Keratinocyte (primary cell): Measurements from ENCODE around the gene PRSS21.

ENCODE experiments used
- CTCF ChIP-seq, 3 experiments: IDR thresholded peaks in 1 of 3; conservative IDR thresholded peaks in 1 of 3; optimal IDR thresholded peaks in 1 of 3; 2 replicates in 2 of 3; 3 replicates in 1 of 3; pipeline versions ENCODE3 to v1.5.1; 2011; ENCODE audit warnings: low read length in 3 of 3, mild to moderate bottlenecking in 3 of 3, moderate library complexity in 2 of 3, control low read depth in 1 of 3, inconsistent platforms in 1 of 3; ENCODE audit not compliant: insufficient read depth in 2 of 3; ENCODE audit errors: extremely low read depth in 1 of 3
- EZH2 ChIP-seq: IDR thresholded peaks from one replicate; pipeline ENCODE4 v1.6.1; 2012; ENCODE audit warnings: inconsistent platforms, mild to moderate bottlenecking, low read length, moderate library complexity

DNA sequence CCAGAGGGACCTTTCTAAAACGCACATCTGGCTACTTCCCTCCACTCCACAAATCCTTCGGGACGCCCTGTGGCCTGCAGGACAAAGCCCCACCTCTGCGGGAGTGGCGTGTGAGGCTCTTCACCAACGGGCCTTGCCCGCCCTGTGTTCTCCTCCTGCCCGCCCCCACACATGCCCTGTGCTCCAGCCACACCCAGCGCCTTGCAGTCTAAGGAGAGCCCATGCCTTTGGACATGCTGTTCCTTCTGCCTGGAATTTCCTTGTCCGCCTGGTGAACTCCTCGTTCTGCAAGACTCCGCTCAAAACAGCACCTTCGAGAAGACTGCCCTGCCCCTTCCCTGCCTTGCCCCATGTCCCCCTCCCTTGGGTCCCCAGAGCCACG lies 47.4 kb upstream of the PRSS21 start:
- TF ChIP-seq CTCF (optimal IDR thresholded peaks at IDR 0.05 in 1 of 3, IDR thresholded peaks at IDR 0.05 in 1 of 3, conservative IDR thresholded peaks at IDR 0.05 in 1 of 3; ENCODE audit: extremely low read depth in 1 of 3, insufficient read depth in 2 of 3, low read length in 3 of 3) (no peak), EZH2 (no peak)
